Activated CD4-positive, CD25-positive, alpha-beta regulatory T cell treated with anti-CD3 and anti-CD28 coated beads, Interleukin-2, amount 50 U/mL, for 24 hours (primary cell): ENCODE results near the gene M6PR.
"Not testable (repeated sequence)": the region's sequence is repeated elsewhere in the genome, so short reads cannot be mapped to it uniquely, and the experiment has no call there.

ENCODE experiments used
- ATAC-seq, 2 donors: fragments of 150-1000 bp; cut with Tn5 transposase; one replicate each; pipeline ENCODE4 v1.10.0; 2021; ENCODE audit warnings: mild to moderate bottlenecking in 1 of 2, moderate library complexity in 1 of 2

The M6PR gene

DNA sequence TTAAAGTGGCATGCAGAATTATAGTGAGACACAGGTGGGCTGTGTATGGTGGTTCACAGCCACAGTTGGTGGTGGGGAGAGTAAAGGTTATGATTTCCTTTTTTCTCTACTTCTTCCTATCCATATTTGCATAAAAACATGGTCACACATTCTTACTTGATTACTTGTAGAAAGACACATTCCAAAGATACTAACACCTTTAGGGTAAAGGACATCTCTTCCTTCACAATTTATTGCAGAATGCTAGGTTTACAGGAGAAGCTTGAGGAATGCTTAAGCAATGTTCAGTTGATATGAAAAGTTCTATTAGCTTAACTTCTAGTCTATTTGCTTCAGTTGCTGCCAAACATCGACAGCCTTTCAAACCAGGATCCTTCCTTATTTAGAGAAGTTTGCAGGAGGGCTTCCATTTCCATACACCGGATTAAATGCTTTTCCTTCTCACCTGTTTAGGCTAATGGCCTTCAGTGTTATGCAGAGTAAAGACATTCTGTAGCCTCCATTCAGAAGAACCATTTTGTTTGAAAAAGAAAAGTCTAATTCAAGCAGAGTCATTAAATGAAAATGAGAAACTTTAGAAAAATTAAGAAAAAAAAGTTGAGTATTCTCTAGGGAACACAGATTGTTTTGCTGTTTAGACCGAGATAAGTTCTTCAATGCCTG is 37.7 kb downstream of the M6PR start:
- no peak for ATAC-seq

DNA sequence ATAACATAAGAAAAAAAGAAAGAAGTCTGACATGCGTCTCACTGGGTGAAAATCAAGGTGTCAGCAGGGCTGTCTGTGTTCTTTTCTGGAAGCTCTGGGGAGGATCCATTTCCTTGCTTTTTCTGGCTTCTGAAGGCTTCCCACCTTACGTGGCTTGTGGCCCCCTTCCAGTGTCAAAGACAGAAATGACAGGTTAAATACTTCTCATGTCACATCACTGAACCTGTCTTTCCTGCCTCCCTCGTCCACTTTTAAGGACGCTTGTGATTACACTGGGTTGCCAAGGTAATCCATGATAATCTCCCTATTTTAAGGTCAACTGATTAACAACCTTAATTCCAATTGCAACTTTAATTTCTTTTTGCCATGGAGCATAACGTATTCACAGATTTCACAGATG is 39.7 kb downstream of the M6PR start:
- no peak for ATAC-seq

DNA sequence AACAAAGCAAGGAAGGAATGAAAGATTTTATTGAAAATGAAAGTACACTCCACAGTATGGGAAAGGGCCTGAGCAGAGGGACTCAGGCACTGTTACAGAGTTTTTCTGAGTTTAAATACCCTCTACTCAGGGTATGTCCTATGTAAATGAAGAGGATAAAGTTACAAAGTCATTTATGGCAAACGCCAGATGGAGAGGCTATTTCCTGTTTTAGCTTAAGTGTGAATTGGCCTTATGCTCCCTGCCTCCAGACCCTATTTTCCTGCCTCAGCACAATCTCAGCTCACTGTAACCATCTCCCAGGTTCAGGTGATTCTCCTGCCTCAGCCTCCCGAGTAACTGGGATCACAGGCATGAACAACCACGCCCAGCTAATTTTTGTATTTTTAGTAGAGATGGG is 41.9 kb downstream of the M6PR start:
- ATAC-seq = no peak

DNA sequence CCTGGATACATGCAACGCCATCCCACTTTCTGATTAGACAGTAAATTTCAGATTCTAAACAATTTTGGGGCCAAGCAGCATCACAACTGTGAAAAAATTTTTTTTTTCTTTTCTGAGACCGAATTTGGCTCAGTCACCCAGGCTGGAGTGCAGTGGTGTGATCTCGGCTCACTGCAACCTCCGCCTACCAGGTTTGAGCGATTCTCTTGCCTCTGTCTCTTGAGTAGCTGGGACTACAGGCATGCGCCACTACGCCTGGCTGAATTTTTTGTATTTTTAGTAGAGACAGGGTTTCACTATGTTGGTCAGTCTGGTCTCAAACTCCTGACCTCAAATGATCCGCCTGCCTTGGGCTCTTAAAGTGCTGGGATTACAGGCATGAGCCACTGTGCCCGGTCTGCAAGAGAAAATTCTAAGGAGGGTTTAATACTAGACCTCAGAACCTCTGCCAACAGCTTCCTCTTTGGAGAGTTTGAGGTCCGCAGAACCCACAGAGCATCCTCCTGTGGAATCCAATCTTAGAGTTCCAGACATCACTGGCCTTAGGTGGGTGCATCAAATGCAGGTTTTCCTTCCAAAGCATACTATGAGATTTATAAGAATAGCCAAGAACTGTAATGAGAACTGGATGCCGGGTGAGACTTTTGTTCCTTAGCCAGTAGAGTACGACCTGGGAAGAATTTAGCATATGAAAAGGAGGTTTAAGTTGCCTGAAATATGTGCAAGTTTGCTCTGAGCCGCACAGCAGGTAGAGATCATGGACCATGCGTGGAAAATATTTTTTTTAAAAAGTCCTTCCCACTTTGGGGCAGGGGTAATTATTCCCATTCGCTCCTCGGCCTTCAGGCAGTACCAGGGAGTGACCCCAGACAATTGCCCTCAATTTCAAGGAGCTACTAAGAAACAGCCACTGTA is 42.9 kb downstream of the M6PR start:
- no peak for ATAC-seq

DNA sequence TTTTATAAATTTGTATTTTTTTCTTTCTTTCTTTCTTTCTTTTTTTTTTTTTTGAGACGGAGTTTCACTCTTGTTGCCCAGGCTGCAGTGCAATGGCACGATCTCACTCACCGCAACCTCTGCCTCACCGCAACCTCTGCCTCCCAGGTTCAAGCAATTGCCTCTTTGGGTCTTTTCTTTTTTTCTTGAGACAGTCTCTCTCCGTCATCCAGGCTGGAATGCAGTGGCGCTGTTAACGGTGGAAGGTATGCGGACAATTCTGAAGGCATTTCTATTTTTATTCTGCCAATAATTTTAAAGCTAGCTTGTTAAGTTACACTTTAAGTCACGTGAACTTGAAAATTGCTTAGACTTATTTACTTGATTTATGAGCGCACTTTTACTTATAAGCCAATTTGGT is 43.9 kb downstream of the M6PR start:
- ATAC-seq = no peak

DNA sequence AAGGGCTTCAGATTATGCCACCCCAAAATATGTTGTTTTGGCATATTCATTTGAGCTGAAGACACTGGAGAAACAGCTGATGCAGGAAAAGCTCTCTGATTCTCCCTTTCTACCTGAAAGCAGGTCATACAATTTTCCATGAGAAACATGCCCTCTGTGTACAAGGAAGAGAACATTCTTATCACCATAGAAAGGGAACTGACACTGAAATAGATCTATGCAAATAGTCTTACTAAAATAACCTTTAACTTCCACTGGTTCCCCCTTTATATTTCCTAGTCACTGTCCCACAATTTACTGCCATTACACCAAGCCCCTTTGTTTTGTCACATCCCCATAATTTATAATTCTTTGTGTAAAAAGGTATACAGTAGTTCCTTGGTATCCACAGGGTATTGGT is 44.8 kb downstream of the M6PR start:
- no peak for ATAC-seq

DNA sequence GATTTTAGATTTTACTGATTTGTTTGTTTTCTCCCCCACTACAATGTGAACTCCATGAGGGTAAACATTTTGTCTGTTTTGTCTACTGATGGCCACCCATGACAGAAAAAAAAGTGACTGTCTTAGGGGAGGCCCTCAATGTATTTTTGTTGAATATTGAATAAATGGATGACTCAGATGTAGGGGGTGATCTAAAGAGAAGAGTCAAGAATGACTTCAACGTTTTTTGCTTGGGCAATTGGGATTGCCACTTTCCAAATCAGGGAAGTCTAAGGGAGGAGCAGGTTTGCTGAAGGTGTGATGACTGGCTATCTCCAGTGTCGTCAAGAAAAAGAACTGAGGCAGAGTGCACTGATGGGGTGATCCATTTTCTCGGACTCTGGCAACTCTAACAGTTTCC is 45.8 kb downstream of the M6PR start:
- ATAC-seq = no peak

DNA sequence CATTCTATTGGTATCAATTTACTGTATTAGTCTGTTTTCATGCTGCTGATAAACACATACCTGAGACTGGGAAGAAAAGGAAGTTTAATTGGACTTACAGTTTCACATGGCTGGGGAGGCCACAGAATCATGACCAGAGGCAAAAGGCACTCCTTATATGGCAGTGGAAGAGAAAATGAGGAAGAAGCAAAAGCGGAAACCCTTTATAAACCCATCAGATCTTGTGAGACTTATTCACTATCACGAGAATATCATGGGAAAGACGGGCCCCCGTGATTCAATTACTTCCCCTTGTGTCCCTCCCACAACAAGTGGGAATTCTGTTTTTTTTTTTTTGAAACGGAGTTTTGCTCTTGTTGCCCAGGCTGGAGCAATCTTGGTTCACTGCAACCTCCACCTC is 46.7 kb downstream of the M6PR start:
- not testable (repeated sequence) for ATAC-seq

DNA sequence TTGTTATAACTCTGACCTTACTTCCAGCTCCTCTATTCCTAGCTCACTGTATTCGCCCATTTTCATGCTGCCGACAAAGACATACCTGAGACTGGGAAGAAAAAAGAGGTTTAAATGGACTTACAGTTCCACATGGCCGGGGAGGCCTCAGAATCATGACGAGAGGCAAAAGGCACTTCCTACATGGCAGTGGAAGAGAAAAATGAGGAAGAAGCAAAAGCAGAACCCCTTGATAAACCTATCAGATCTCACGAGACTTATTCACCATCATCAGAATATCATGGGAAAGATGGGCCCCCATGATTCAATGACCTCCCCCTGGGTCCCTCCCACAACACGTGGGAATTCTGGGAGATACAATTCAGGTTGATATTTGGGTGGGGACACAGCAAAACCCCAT is 49.6 kb downstream of the M6PR start:
- no peak for ATAC-seq

DNA sequence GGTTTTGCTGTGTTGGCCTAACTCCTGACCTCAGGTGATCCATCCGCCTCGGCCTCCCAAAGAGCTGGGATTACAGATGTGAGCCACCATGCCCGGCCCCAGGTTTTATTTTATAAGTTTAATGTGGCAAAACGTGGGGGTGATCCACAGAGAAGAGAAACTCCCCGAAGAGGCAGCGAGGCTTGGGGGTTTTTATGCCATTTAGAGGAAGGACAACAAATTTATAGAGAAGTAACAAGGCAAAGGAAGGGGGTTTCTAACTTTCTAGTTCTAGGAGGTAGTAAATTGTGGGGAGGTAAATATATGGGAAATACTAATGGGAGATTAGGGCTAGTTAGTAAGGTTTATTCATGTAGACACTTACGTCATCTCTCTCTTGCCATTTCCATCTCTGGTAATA is 52.4 kb downstream of the M6PR start:
- ATAC-seq = no peak

DNA sequence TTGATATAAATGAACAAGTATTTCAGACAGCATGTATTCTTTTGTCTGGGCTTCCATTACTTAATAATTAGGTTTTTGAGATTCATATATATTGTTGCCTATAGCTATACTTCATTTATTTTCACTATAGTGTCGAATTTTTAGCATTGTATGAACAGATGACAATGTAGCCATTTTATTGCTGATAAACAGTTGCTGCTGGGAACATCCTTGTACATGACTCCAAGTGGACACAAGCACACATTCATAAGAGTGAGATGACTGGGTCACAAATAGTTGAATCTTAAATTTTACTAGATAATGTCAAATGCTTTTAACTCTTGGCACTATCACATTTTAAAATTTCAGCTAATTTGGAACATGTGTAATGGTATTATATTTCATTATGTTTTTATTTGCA is 54.5 kb downstream of the M6PR start:
- ATAC-seq = no peak

DNA sequence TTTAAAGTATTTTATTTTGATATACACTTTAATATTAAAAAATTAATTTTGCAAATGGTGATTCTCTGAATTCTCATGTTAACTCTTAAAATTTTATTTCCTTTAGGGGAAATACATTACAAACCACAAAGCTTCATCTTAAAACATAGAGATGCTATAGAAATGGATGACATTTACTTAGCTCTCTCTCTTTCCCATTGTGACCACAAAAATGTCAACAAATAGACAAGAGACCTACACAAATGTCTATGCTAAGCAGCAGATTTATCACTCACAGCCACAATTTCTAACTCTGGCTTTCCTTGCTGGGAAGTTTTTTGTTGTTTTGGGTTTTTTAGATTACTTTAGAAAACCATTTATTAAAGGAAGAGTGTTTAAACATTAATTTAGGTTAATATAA is 55.1 kb downstream of the M6PR start:
- ATAC-seq = no peak

DNA sequence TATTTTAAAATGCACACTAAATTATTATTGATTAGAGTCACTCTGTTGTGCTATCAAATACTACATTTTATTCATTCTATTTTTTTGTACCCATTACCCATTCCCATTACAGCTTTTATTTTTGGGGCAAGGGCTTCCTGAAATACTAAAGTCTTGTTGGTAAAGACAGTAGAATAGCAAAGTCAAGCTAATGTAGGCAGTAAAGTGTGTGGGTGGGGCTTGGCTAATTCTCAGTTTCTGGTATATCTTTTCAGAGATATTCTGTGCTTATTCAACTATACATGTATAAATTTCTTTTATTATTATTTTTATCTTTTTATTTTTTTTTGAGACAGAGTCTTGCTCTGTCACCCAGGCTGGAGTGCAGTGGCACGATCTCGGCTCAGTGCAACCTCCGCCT is 57.5 kb downstream of the M6PR start:
- no peak for ATAC-seq
